DLD1 (cell line): ENCODE results near the gene RAB6B.

ENCODE experiments used
- in situ Hi-C: cut with HindIII; loops from 2 replicates; pipeline ENCODE4 v1.10.0; 2017; ENCODE audit warnings: low sequenced_read_pairs

RAB6B gene

GRCh38 chr3:133895208-133896001 is at the start of gene RAB6B:
TSS of gene RAB6B (minus strand) at chr3:133895882. CDS start at chr3:133895466, 416 bp downstream.
- in situ Hi-C loops: no loop called here

GRCh38 chr3:133944641-133945380 is 49.1 kb upstream of the RAB6B start:
- in situ Hi-C loops: no loop called here

- in situ Hi-C loops: no loop called here
These were observed 48.5 kb upstream of the RAB6B start for GRCh38 chr3:133944181-133944580.

GRCh38 chr3:133943639-133944141 is 48.0 kb upstream of the RAB6B start:
- in situ Hi-C loops: no loop called here

- in situ Hi-C loops: no loop called here
These were observed 47.4 kb upstream of the RAB6B start for GRCh38 chr3:133943031-133943535.

- in situ Hi-C loops: no loop called here
These were observed 45.7 kb upstream of the RAB6B start for GRCh38 chr3:133941415-133941821.

GRCh38 chr3:133940536-133940935 is 44.9 kb upstream of the RAB6B start:
- in situ Hi-C loops: no loop called here

- in situ Hi-C loops: no loop called here
These were observed 43.8 kb upstream of the RAB6B start for GRCh38 chr3:133939463-133939835.

- in situ Hi-C loops: no loop called here
These were observed 43.2 kb upstream of the RAB6B start for GRCh38 chr3:133938770-133939462.

- in situ Hi-C loops: no loop called here
These were observed 42.3 kb upstream of the RAB6B start for GRCh38 chr3:133937756-133938601.

GRCh38 chr3:133937061-133937686 is 41.5 kb upstream of the RAB6B start:
- in situ Hi-C loops: no loop called here

- in situ Hi-C loops: no loop called here
These were observed 40.4 kb upstream of the RAB6B start for GRCh38 chr3:133935843-133936769.

- in situ Hi-C loops: no loop called here
These were observed 39.5 kb upstream of the RAB6B start for GRCh38 chr3:133934996-133935842.

- in situ Hi-C loops: no loop called here
These were observed 38.6 kb upstream of the RAB6B start for GRCh38 chr3:133934073-133934970.

- in situ Hi-C loops: no loop called here
These were observed 37.7 kb upstream of the RAB6B start for GRCh38 chr3:133933097-133934024.

GRCh38 chr3:133932009-133932408 is 36.3 kb upstream of the RAB6B start:
- in situ Hi-C loops: no loop called here
